H7 (cell line): ENCODE measurements around the gene CASP7. TPM values are rescaled to one million over a fixed set of nuclear protein-coding genes. Genes with fewer than 3 reads are reported as not detected.
"Not testable (repeated sequence)": the region's sequence is repeated elsewhere in the genome, so short reads cannot be mapped to it uniquely, and the experiment has no call there.

Experiments
- DNase-seq: peaks from one replicate; pipeline ENCODE4 v3.0.0; 2012
- H3K27me3 ChIP-seq: 2 replicates; pipeline ENCODE4 v1.6.0; 2011; ENCODE audit warnings: mild to moderate bottlenecking, low read length; ENCODE audit not compliant: control insufficient read depth, insufficient read depth
- H3K36me3 ChIP-seq: replicated peaks from 2 replicates; pipeline ENCODE4 v1.5.1; 2011; ENCODE audit warnings: low read length; ENCODE audit not compliant: control insufficient read depth, insufficient read depth
- H3K4me3 ChIP-seq: 2 replicates; pipeline ENCODE4 v1.5.1; 2011; ENCODE audit warnings: low read depth, mild to moderate bottlenecking, control low read depth, low read length, moderate library complexity; ENCODE audit not compliant: insufficient read depth
- total RNA-seq: library from RNA; depleted of rRNA; stranded (reverse); fragments of >200 nt; shearing (Covaris generic); gene quantifications from 2 replicates; pipeline ENCODE4 v1.2.3, GENCODE V29; 2014

CASP7 gene
- total RNA-seq, 1 experiment from 2014 or later: 4.9 TPM

- Histone ChIP-seq H3K27me3 (no peaks in the 10 kb centered on the region), H3K36me3 (no peaks in the 10 kb centered on the region), H3K4me3 (no peak overlapping the region)
- no peak for DNase-seq
Measured at GRCh38 chr10:113743594-113743993, 63.9 kb downstream of the CASP7 start.

- H3K27me3 ChIP-seq: no peaks in the 10 kb centered on the region
- H3K36me3 ChIP-seq: no peaks in the 10 kb centered on the region
- H3K4me3 ChIP-seq: no peak overlapping the region
- DNase-seq: no peak
Measured at GRCh38 chr10:113745374-113745773, 65.7 kb downstream of the CASP7 start.

GRCh38 chr10:113746217-113746957 is 66.7 kb downstream of the CASP7 start:
- no peak overlapping the region for H3K4me3 ChIP-seq

GRCh38 chr10:113751181-113751732 is 71.5 kb downstream of the CASP7 start, which contains the start of gene PLEKHS1:
PLEKHS1 (plus strand) TSS chr10:113751682; CDS start chr10:113755278, 3,596 bp downstream.
- H3K4me3 ChIP-seq: no peak within 1 kb of the TSS
- H3K27me3 ChIP-seq: no peaks in the 10 kb centered on the region
- no peaks in the 10 kb centered on the region for H3K36me3 ChIP-seq
- DNase-seq: no peak

More at GRCh38 chr10:113746217-113746957, 66.7 kb downstream of the CASP7 start:
- DNase-seq: no peak
- H3K36me3 ChIP-seq: no peaks in the 10 kb centered on the region
- H3K27me3 ChIP-seq: no peaks in the 10 kb centered on the region

GRCh38 chr10:113752553-113752952 is 72.8 kb downstream of the CASP7 start:
- Histone ChIP-seq H3K4me3 (no peak overlapping the region), H3K27me3 (no peaks in the 10 kb centered on the region), H3K36me3 (no peaks in the 10 kb centered on the region)
- no peak for DNase-seq

GRCh38 chr10:113753020-113753692 is 73.4 kb downstream of the CASP7 start:
- no peaks in the 10 kb centered on the region for H3K36me3 ChIP-seq
- no peaks in the 10 kb centered on the region for H3K27me3 ChIP-seq
- no peak overlapping the region for H3K4me3 ChIP-seq
- no peak for DNase-seq

GRCh38 chr10:113754125-113754524 is 74.4 kb downstream of the CASP7 start:
- no peaks in the 10 kb centered on the region for H3K27me3 ChIP-seq
- no peak overlapping the region for H3K4me3 ChIP-seq
- no peaks in the 10 kb centered on the region for H3K36me3 ChIP-seq
- no peak for DNase-seq

- no peaks in the 10 kb centered on the region for H3K27me3 ChIP-seq
- no peak for DNase-seq
- H3K36me3 ChIP-seq: no peaks in the 10 kb centered on the region
- no peak overlapping the region for H3K4me3 ChIP-seq
Measured at GRCh38 chr10:113754768-113755167, 75.1 kb downstream of the CASP7 start.

- H3K27me3 ChIP-seq: no peaks in the 10 kb centered on the region
- no peak overlapping the region for H3K4me3 ChIP-seq
- no peak for DNase-seq
- H3K36me3 ChIP-seq: no peaks in the 10 kb centered on the region
Measured at GRCh38 chr10:113756940-113757543, 77.3 kb downstream of the CASP7 start.

GRCh38 chr10:113762083-113762482 is 82.4 kb downstream of the CASP7 start:
- Histone ChIP-seq H3K4me3 (no peak overlapping the region), H3K27me3 (no peaks in the 10 kb centered on the region), H3K36me3 (no peaks in the 10 kb centered on the region)
- DNase-seq: no peak

- Histone ChIP-seq H3K4me3 (no peak overlapping the region), H3K27me3 (no peaks in the 10 kb centered on the region), H3K36me3 (no peaks in the 10 kb centered on the region)
- DNase-seq: no peak
Measured at GRCh38 chr10:113764582-113764981, 84.9 kb downstream of the CASP7 start.

- Histone ChIP-seq H3K27me3 (no peaks in the 10 kb centered on the region), H3K4me3 (no peak overlapping the region), H3K36me3 (no peaks in the 10 kb centered on the region)
- no peak for DNase-seq
Measured at GRCh38 chr10:113765910-113766309, 86.2 kb downstream of the CASP7 start.

GRCh38 chr10:113767222-113767621 is 87.5 kb downstream of the CASP7 start:
- Histone ChIP-seq H3K27me3 (no peaks in the 10 kb centered on the region), H3K36me3 (no peaks in the 10 kb centered on the region), H3K4me3 (no peak overlapping the region)
- no peak for DNase-seq

- no peak for DNase-seq
- Histone ChIP-seq H3K27me3 (no peaks in the 10 kb centered on the region), H3K36me3 (no peaks in the 10 kb centered on the region)
Measured at GRCh38 chr10:113770346-113770745, 90.6 kb downstream of the CASP7 start.

GRCh38 chr10:113771131-113771530 is 91.4 kb downstream of the CASP7 start:
- H3K4me3 ChIP-seq, DNase-seq, H3K36me3 ChIP-seq, H3K27me3 ChIP-seq: not testable (repeated sequence)

More at GRCh38 chr10:113770346-113770745, 90.6 kb downstream of the CASP7 start:
- no peak overlapping the region for H3K4me3 ChIP-seq
